SK-N-SH treated with all-trans-retinoic acid at 6 μM for 48 hours (cell line): ENCODE measurements around the gene LYPD5.

Source experiments
- CSDC2 ChIP-seq: fragments of 250-450 bp; sonication (Bioruptor Pico); IDR thresholded peaks from 2 replicates; pipeline ENCODE4 v1.5.0; 2020; ENCODE audit warnings: mild to moderate bottlenecking, moderate library complexity
- ESRRG ChIP-seq: fragments of 250-450 bp; sonication (Bioruptor Pico); IDR thresholded peaks from 2 replicates; pipeline ENCODE4 v1.6.1; 2021; ENCODE audit warnings: mild to moderate bottlenecking
- ISL1 ChIP-seq: fragments of 250-450 bp; sonication (Bioruptor Pico); IDR thresholded peaks from 2 replicates; pipeline ENCODE4 v2.1.2; 2022; ENCODE audit warnings: mild to moderate bottlenecking, moderate library complexity
- ZFP30 ChIP-seq: fragments of 450-650 bp; formaldehyde crosslinking; IDR thresholded peaks from 2 replicates; pipeline ENCODE4 v1.5.0; 2022; ENCODE audit warnings: mild to moderate bottlenecking, moderate library complexity
- ZNF8 ChIP-seq: fragments of 450-650 bp; formaldehyde crosslinking; IDR thresholded peaks from 2 replicates; pipeline ENCODE4 v1.5.0; 2020; ENCODE audit warnings: mild to moderate bottlenecking, moderate library complexity

DNA sequence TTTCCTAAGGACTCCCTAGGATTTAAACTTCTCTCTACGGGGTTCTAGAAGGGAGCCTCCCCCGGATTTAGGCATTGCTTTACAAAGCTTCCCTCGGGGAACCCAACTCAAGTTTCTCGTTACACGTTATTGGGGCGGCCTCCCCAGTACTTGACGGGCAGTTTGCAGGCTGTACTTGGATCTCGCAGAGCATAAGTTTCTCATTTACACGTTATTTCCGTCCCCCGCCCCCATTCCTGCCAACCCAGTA, 48.1 kb downstream of the LYPD5 start:
- TF ChIP-seq CSDC2 (CRISPR knock-in tag): no peak
- no peak for TF ChIP-seq ISL1 (CRISPR knock-in tag)
- no peak for TF ChIP-seq ESRRG
- no peak for TF ChIP-seq ZNF8 (CRISPR knock-in tag)
- TF ChIP-seq ZFP30: no peak
